Measurements from ENCODE around the gene FAM184A.

Gene FAM184A

DNA sequence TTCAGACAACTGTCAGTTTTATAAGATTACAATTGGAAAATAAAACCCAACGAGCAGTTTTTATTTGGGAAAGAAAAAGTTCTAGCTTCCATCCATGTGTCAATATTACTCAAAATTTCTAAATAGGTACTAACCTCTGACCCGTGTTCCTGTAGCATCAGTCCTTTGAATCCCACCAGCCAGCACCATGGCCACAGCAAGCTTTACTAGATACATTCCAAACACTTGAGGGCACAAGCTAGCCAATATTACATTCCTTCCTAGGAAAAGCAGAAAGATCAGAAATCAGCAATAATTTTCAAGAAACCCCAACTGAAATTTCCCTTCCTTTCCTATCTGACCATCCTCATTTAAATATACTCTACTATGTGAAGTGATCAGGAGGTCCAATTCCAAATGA is 165.3 kb downstream of the FAM184A start:
- peaks cover 50% of the 10 kb centered on the region for H3K36me3 Mint-ChIP-seq
- H3K27me3 Mint-ChIP-seq: no peaks in the 10 kb centered on the region
- no peak for ATAC-seq
- H3K4me1 Mint-ChIP-seq: no peaks in the 10 kb centered on the region
- H3K9me3 Mint-ChIP-seq: no peaks in the 10 kb centered on the region
- no peak overlapping the region for H3K4me3 Mint-ChIP-seq
- H3K27ac Mint-ChIP-seq: no peak overlapping the region

DNA sequence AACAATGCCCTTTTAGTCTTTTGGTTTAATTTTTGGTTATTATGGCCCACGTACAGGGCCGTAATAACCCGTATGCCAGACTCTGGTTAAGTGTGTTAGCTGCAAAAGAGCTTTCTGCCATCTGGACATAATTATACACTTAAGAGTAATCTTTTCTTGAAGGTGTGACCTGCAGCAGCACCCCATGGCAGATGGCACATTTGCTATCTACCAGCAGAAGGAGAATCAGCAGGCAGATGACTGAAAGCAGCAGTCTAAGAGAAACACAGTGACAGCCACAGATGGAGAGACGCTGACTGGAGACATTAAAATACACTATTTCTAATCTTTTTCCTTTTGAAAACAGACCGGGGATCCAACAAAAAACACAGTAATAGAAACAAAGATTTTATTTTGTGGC is 165.8 kb downstream of the FAM184A start:
- no peak for ATAC-seq

More for the DNA sequence above, 165.8 kb downstream of the FAM184A start:
- Mint-ChIP-seq H3K27ac (no peak overlapping the region), H3K36me3 (peaks cover 47% of the 10 kb centered on the region), H3K9me3 (no peaks in the 10 kb centered on the region), H3K4me3 (no peak overlapping the region), H3K4me1 (no peaks in the 10 kb centered on the region), H3K27me3 (no peaks in the 10 kb centered on the region)

Data from stimulated activated memory B cell treated with anti-CD40 and anti-IgM and Interleukin-4, amounts not matched to agents 10 μg/mL and 1 μg/mL and 100 μg/mL, for 72 hours (primary cell).